ENCODE measurements around the gene DROSHA. TPM values are rescaled to one million over a fixed set of nuclear protein-coding genes. Genes with fewer than 3 reads are reported as not detected.
A peak's percentile ranks its signal among the peaks of the same experiment; 100 is the strongest.

Gene DROSHA
- total RNA-seq, 1 experiment from 2014 or later: 162 TPM

- intact Hi-C loops (cut with micrococcal nuclease; ENCODE audit: unreplicated experiment): loop anchor here (1.0 to 2.0 kb wide), 2 partner anchors 120 to 178 kb away; no protein-coding TSS in a partner anchor
- no peaks in the 10 kb centered on the region for H3K9me2 ChIP-seq (ENCODE audit: insufficient read depth)
- no peak overlapping the region for H3K27ac ChIP-seq
- no peaks in the 10 kb centered on the region for H3K27me3 ChIP-seq (ENCODE audit: insufficient read depth, low read depth)
- H4K20me1 ChIP-seq (ENCODE audit: insufficient read depth): no peaks in the 10 kb centered on the region
- POLR2A ChIA-PET (ENCODE audit: unreplicated experiment): interaction anchor here (0.6 kb wide), 1 partner anchor 1111 kb away, joined by 3 read pairs; no protein-coding TSS in a partner anchor
- H3K4me3 ChIP-seq: no peak overlapping the region
- no peak overlapping the region for H2AFZ ChIP-seq
- TF ChIP-seq EZH2 (IDR thresholded peaks at IDR 0.05; ENCODE audit: low read depth) (no peak), CTCF (conservative IDR thresholded peaks at IDR 0.05) (peak; percentile 31; the same call in 1 of the 2 replicates)
- peaks cover 31% of the 10 kb centered on the region for H3K36me3 ChIP-seq (ENCODE audit: low read depth)
- CTCF ChIA-PET: interaction anchor here (0.6 kb wide), 1 partner anchor 227 kb away, joined by 3 read pairs; no protein-coding TSS in a partner anchor
- no peaks in the 10 kb centered on the region for H3K4me1 ChIP-seq (replicated peaks; ENCODE audit: insufficient read depth)
- no peaks in the 10 kb centered on the region for H3K9me3 ChIP-seq (ENCODE audit: insufficient read depth, low read depth)
- no peaks in the 10 kb centered on the region for H3K79me2 ChIP-seq (ENCODE audit: low read depth)
- no peaks in the 10 kb centered on the region for H3F3A ChIP-seq (ENCODE audit: insufficient read depth, low read depth)
- no peak for DNase-seq
- no TSS peak for BruUV-seq (replicated peaks)
- H3K4me2 ChIP-seq: no peak overlapping the region
Observed at GRCh38 chr5:31415009-31415923, 116.6 kb downstream of the DROSHA start.

GRCh38 chr5:31413030-31413812 lies 118.7 kb downstream of the DROSHA start:
- ChIA-PET CTCF (no interaction called here), POLR2A (ENCODE audit: unreplicated experiment) (no interaction called here)
- no peak for DNase-seq
- Histone ChIP-seq H3K9me2 (ENCODE audit: insufficient read depth) (no peaks in the 10 kb centered on the region), H3K4me3 (no peak overlapping the region), H3K79me2 (ENCODE audit: low read depth) (no peaks in the 10 kb centered on the region), H2AFZ (no peak overlapping the region), H3K27ac (no peak overlapping the region), H3K9me3 (ENCODE audit: insufficient read depth, low read depth) (no peaks in the 10 kb centered on the region), H3F3A (ENCODE audit: insufficient read depth, low read depth) (peaks cover 11% of the 10 kb centered on the region; the same call in 1 of the 2 replicates), H3K36me3 (ENCODE audit: low read depth) (peaks cover 45% of the 10 kb centered on the region), H3K4me1 (replicated peaks; ENCODE audit: insufficient read depth) (peaks cover 19% of the 10 kb centered on the region), H3K27me3 (ENCODE audit: insufficient read depth, low read depth) (no peaks in the 10 kb centered on the region), H3K4me2 (no peak overlapping the region), H4K20me1 (ENCODE audit: insufficient read depth) (no peaks in the 10 kb centered on the region)
- intact Hi-C loops (cut with micrococcal nuclease; ENCODE audit: unreplicated experiment): no loop called here
- TF ChIP-seq EZH2 (IDR thresholded peaks at IDR 0.05; ENCODE audit: low read depth) (no peak), CTCF (conservative IDR thresholded peaks at IDR 0.05) (no peak)
- BruUV-seq (replicated peaks): no TSS peak

- ChIA-PET CTCF (no interaction called here), POLR2A (ENCODE audit: unreplicated experiment) (no interaction called here)
- no peaks in the 10 kb centered on the region for H3K9me2 ChIP-seq (ENCODE audit: insufficient read depth)
- no peaks in the 10 kb centered on the region for H3K27me3 ChIP-seq (ENCODE audit: insufficient read depth, low read depth)
- no peak overlapping the region for H3K4me3 ChIP-seq
- H3K27ac ChIP-seq: no peak overlapping the region
- peaks cover 15% of the 10 kb centered on the region; the same call in 1 of the 2 replicates for H3F3A ChIP-seq (ENCODE audit: insufficient read depth, low read depth)
- BruUV-seq (replicated peaks): no TSS peak
- no peaks in the 10 kb centered on the region for H3K9me3 ChIP-seq (ENCODE audit: insufficient read depth, low read depth)
- H3K4me1 ChIP-seq (replicated peaks; ENCODE audit: insufficient read depth): peaks cover 26% of the 10 kb centered on the region
- H3K4me2 ChIP-seq: no peak overlapping the region
- H4K20me1 ChIP-seq (ENCODE audit: insufficient read depth): no peaks in the 10 kb centered on the region
- no peaks in the 10 kb centered on the region for H3K79me2 ChIP-seq (ENCODE audit: low read depth)
- H2AFZ ChIP-seq: no peak overlapping the region
- H3K36me3 ChIP-seq (ENCODE audit: low read depth): peaks cover 52% of the 10 kb centered on the region
- DNase-seq: no peak
- TF ChIP-seq CTCF (conservative IDR thresholded peaks at IDR 0.05) (no peak), EZH2 (IDR thresholded peaks at IDR 0.05; ENCODE audit: low read depth) (no peak)
- intact Hi-C loops (cut with micrococcal nuclease; ENCODE audit: unreplicated experiment): no loop called here
Observed at GRCh38 chr5:31412324-31412723, 119.6 kb downstream of the DROSHA start.
